HG03039 (cell line): Measurements from ENCODE around the gene TTC31.
"Not testable (repeated sequence)": the region's sequence is repeated elsewhere in the genome, so short reads cannot be mapped to it uniquely, and the experiment has no call there.

Experiments
- ATAC-seq: cut with Tn5 transposase; IDR thresholded peaks from one replicate; pipeline ENCODE4 v1.9.1; 2021; ENCODE audit warnings: mild to moderate bottlenecking, moderate library complexity; ENCODE audit not compliant: unreplicated experiment

The TTC31 gene

DNA sequence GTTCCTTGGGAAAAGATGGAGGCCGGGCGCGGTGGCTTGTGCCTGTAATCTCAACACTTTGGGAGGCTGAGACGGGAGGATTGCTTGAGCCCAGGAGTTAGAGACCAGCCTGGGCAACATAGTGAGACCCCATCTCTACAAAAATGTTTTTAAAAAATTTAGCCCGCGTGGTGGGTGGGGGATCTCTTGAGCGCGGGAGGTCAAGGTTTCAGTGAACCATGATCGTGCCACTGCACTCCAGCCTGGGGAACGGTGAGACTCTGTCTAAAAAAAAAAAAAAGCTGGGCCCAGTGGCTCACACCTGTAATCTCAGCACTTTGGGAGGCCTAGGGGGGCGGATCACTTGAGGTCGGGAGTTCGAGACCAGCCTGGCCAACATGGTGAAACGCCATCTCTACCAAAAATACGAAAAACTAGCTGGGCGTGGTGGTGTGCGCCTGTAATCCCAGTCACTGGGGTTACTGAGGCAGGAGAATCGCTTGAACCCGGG is 839 bp downstream of the TTC31 start:
- not testable (repeated sequence) for ATAC-seq

DNA sequence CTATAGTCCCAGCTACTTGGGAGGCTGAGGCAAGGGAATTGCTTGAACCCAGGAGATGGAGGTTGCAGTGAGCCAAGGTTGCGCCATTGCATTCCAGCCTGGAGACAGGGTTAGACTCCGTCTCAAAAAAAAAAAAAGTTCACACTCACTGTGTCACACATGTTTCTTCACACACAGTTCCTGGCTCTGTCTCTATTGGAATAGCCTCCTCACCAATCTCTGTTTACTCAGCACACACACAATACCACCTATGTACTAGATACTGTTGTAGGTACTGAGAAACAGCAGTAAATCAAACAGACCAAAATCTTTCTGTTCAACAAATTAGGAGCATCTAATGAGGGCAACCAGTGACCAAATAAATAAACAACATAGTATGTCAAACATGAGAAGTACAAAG is 3.3 kb downstream of the TTC31 start:
- no peak for ATAC-seq

DNA sequence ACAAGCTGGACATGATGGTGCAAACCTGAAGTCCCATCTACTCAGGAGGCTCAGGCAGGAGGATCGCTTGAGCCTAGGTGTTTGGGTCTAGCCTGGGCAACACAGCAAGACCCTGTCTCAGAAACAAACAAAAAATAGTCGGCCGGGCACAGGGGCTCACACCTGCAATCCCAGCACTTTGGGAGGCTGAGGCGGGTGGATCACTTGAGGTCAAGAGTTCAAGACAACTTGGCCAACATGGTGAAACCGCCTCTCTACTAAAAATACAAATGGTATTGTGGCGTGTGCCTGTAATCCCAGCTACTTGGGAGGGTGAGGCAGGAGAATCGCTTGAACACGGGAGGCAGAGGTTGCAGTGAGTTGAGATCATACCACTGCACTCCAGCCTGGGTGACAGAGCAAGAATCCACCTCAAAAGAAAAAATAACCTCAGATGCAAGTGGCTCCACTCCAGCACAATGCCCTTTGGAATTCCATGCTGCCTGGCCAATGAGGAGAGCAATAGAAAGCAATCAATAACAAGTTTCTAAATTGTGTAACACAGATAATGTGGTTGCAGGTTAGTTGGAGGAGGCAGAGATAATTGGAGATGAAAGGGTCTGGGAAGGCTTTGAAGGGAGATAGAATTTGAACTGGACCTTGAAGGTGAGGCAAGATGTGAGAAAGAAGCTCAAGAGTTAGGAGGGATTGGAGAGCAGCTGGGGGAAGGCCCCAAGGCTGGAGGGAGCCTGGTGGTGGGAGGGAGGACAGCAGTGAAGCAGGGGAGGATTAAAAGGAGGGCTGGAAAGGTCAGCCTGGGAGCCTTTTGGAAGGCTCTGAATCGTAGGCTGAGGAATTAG is 6.0 kb downstream of the TTC31 start:
- ATAC-seq, result no peak

DNA sequence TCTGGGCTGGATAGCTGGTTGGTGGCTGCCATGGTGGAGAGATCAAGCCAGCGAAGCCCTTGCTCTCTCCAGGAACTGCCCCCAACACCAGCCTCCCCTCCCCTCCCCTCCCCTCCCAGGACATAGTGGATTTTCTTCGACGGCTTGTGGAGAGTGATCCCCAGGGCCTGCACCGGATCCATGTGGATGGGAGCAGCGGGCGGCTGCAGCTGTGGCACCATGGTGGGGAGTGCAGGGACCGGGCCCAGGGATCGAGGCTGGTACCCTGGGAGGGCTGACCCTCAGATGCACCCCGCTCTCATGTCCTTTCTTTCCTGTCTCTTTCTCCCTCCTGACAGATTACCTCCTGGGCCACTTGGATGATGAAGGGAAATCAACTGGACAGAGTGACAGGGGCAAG is 7.0 kb downstream of the TTC31 start:
- ATAC-seq, result no peak

DNA sequence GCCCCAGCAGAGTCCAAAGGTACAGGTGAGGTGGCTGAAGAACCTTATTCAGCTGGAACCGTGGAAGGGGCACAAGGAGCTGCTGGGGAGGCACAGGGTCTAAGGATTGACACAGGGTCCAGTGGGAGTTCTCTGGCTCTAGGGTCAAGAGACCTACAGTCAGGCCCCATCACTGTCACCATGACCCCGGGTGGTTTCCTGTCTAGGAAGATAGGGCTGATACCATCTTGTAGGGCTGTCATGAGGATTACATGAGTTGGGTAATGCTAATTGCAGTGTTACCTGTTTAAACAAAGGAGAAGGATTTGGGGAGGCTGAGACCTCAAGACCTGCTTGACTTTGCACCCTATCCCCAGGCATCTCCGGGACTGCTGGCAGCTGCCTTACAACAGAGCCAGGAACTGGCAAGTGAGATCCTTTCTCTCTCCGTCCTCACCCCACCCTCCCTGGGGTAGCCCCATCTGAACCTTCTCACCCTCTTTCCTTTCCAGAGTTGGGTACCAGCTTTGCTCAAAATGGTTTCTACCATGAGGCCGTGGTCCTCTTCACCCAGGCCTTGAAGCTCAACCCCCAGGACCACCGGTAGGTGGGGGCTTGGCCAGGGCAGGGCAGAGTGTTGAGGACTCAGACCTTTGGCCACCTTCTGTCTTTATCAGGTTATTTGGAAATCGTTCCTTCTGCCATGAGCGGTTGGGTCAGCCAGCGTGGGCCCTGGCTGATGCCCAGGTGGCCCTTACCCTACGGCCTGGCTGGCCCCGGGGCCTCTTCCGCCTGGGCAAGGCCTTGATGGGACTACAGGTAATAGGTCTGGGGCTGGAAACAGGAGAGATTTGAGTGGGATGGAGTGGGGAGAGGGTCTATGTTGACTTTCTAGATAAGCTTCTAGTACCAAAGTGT is 9.0 kb downstream of the TTC31 start:
- ATAC-seq, result no peak

DNA sequence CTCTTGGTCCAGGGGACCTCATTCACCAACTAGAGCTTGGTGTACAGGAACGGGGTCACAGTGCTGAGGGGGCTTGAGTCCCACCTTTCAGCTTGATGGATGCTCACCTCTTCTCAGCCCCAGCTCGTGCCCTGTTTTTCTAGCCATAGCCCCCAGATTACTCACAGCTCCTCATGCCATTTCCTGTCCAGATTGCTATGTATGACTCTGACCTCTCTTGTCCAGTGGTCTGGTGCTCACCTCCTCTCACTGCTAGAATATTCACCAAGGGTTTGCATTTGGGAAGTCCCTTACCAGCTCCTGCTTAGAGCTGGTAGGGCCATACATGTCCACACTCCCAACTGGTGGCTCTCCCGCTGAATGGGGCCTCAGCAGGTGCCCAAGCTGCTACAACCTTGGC is 10.7 kb downstream of the TTC31 start:
- no peak for ATAC-seq

DNA sequence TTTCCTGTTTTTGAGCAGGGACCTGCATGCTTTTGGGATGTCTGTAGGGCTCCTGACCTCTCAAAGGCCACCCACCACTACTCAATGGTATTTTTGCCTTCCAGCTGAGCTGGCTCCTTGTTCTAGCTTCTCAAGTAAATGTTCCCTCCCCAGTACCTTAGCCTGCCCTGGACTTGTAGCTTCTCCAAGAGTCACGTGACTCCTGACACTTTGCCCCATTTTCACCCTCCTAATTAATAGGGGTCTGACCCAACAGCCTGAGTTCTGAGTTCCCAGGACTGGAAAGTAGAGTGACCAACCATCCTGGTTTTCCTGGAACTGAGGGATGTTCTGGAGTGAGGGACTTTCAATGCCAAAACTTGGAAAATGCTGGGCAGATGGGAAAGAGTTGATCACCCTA is 12.6 kb downstream of the TTC31 start:
- no peak for ATAC-seq

DNA sequence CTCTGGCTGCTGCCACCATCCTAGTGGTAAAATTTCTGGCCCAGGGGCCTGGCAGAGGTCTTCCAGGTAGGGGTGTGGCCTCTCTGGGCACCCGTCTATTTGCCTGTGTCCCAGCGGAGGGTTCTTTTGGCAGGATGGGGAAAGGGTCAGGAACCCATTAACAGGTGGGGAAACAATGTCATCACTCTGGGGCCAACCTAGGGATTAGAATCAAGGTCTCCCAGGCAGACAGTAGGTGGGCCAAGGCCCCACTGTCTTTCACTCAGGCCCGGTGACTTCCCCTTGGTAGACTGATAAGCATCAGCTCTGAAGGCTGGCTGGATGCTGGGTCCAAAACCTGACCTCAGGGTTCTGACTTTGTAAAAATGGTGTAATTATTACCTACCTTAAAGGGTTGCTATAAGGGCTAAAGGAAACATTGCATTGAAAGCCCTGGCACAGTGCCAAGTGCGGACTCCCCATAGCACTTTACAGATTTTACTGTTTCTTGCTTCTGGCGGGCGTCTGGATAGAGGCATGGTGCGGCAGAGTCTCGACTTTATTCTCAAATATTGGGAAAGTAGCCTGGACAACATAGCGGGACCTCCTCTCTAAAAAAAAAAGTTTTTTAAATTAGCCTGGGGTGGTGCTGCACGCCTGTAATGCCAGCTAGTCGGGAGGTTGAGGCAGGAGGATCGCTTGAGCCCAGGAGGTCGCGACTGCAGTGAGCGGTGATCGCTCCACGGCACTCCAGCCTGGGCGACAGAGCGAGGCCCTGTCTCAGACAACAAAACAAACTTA is 14.3 kb downstream of the TTC31 start:
- no peak for ATAC-seq

DNA sequence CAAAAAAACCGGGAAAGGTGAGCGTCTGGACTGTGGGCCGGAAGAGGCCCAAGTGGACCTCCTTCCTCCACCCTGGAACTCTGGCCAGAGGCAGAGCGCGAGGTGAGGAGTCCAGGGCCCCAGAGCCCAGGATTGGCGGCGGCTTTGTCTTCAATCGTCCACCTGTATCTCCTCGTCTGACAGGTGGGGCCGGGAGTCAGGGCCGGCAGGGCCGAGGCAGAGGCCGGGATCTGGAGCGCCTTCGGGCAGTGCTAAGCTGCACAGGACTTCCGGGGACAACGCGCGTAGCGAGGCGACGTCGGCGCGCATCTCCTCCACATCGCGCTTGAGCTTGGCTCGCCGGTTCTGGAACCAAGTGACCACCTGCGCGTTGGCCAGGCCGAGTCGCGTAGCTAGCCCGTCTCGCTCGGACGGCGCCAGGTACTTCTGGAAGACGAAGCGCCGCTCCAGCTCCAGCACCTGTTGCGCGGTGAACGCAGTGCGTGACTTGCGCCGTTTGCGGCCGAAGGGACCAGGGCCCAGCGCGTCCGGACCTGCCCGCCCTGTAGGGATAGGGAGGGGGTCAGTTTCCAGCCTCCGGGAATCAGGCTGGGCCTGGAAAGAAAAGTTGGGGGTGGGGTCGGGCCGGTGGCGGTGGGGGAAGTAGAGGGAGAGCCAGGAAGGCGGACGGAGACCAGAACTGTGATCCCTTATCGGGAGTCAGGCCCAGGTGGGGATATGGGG is 15.1 kb downstream of the TTC31 start:
- ATAC-seq, result no peak

DNA sequence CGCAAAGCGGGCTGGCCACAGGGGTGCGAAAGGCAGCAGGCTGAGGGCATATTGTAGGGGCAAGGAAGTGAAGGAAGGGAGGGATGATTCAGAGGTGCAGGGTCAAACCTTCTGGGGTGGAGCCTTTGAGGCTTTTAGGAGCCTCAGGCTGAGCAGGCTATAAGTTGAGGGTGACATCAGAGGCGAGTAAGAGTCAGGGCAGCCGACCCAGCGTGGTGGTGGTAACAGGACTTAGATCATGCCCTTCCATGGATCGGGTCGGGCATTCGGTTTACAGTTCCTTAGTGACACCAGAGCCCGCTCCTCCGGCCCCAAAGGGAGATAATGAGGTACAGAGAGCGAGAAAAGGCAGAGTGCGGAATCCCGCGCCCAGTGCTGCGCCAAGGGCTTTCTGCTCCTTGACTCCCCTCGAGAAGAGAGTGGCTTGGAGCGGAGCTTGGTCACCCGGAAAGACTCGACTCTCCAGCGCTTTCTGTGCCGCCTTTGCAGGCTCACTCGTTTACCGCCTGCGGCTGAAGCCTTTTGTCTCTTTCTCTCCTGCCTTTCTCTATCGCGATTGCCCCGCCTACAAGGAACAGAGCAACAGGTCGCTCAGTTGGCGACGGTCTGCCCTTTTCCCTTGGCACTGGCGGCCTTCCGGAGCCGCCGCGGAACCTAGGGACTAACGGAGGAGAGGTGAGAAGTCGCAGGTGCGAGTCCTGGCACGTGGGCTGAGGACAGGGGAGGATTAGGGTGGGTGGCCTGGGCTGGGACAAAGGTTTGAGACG is 15.8 kb downstream of the TTC31 start:
- no peak for ATAC-seq

DNA sequence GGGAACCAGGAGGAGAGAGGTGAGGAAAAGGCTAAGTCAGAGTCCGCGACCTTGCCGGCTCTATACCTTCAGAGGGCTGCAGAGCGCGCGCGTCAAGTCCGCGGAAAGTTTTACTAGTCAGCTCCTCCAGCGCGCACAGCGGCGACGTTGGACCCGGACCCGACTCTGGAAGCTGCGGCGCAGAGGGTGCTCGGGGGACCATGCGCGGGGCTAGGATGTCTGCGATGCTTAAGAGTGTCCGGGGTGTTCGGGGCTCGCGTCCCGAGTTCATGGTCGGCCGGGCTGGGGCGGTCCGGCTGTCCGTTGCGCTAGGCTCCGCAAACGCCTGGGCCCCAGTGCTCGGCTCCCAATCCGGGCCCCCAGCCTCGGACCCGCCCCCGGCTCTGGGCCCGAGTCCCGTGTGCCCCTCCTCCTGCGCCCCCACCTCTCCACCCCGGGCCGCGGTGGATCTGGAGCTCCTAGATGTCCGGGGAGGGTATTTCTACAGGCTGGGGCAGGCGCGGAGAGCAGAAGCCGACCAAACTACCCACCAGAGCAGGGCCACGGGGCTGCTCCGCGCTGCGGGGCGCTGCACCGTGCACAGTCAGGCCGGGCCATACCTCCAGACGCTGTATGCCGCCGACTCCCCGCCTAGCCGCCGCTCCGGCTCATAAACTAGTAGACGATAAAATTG is 16.5 kb downstream of the TTC31 start, which contains the start of gene LBX2:
Gene LBX2, minus strand, starts transcription at position 337 of the 673 bp plus-strand sequence. Its CDS starts 66 bp downstream, at position 271.
- ATAC-seq, result no peak

DNA sequence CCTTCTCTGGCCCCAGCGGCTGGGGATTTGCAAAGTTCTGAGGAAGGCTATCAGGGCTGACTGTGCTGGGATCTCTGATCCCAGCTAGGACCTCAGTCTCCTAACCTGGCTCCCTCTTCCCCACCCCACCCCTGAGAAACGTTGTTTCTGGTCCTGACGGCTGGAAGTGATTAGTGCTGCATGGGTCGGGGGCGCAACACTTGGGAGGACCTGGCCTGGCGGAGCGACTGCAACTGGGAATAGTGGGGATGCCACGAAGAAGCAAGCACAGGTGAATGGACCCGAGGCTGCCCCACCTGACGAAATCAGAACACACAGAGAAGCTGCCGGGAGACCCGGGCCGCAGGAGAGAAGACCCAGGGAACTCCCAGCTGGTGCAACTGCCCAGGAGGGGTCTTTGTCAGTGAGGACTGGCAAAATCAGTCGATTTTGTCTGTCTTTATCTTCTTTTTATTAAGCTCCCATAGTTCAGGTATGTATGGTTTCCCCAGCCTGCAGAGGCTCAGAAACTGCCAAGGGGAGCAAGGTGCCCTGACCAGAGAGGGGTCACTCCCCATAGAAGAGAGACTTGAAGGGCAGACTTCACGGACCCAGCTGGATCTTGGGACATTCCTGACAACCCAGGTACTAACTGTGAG is 17.2 kb downstream of the TTC31 start:
- no peak for ATAC-seq

DNA sequence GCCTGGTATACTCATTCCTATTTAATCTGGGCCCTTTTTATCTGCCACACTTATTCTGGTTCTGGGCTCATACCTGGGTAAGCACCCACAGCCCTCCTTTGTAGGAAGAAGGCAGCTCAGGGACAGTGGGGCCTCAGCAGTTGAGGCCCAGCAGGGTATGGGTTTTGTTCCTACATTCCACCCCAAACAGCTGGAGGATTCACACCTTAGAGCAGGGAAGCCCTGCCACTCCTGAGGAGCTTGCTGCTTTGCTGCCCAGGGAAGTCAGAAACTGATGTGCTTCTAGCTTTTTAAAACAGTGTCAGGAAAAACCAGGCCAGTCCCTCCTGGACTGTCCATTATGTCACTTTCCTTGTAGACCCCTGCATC is 17.7 kb downstream of the TTC31 start:
- no peak for ATAC-seq

DNA sequence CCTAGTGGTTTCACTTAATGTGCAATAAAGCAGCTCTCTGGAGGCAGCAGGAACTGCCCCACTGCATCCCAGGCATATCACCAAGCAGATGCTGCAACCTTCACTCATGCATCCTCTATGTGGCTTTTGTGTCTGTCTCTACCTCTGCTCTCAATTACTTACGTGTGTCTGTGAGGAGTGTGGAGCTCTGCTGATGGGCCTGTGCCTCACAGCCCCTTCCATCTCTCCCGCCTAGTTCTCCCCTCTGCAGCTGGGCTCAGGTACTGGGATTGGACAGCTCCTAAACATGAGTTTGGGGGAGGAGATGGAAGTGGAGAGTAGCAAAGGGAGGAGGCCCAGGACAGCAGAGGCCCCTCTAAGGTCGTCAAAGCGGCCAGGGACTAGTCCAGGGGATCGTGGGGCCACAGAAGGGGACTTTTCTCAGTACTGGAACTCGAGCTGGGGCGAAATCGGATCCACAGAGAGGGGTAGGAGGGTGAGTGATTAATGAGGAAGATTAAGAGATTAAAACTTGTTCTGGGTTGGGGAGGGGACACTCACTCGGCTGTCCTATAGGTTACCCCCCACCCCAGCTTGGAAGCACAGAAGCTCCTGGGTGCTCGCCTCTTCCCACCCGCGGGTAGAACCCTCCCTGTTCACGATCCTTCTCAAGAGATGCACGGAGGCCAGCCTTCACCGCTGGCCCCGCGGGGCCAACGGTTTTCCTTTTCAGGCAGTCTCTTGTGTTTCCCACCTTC is 18.6 kb downstream of the TTC31 start:
- ATAC-seq, result no peak

DNA sequence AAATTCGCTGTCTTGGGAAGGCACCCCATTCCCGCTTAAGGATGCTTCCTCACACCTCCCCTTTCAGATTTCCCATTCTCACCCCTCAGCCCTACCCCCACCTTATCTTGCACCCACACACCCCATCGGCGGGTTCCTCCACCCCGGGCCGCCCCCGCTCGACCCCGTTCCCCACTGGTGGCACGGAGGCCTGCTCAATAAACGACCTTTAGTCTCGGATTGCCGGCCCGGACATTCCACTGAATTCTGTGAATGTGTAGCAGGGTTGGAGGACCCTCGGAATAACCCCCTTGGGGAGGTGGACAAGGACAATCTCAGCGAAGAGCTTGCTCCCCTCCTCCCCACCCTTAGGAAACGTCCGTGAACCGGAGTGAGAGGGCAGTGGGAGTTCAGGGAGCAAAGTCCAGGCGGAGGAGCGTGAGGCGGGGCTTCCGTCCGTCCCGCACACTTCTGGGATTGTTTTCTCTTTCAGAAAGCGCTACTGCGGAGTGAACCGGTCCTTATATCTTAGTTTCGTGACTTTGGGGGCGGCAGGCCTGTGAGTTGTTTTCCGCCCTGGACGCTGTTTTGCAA is 19.4 kb downstream of the TTC31 start:
- no peak for ATAC-seq

DNA sequence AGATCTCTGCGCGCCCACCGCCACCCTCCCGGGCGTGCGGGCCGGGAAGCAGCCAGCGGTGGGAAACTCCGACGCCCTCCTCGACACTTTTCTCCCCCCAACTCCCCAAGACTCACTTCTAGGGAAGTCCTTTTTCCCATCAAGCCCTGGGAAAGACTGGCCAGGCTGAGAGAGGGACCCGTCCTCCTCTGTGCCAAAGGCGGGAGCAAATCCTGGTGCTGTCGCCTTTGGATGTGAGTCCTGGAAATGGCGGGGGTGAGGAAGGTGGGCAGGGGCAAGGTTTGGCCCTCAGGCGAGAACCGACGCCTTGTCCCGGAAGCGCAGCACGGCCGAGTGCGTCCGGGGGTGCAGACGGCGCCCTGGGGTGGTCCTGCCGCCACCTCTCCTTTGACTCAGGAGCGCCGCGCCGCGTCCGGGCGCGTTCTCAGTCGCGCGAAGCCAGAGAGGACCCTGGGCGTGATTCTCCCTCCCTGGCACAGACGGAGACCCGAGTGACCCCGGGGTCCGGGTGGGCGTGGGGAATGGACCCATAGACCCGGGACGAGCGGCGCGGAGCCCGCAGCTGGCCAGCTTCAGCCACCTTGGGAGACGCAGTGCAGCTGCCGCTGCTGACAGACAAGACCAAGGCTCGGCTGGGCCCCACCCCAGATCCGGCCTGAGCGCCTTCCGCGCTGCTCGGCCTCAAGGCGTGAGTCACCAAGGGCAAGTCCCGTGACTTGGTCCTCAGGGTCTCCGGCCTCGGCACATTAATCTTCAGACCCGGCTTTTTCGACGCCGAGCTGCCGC is 20.0 kb downstream of the TTC31 start:
- peak; percentile 23 for ATAC-seq
